Measurements from ENCODE around the gene MPG. TPM values are rescaled to one million over a fixed set of nuclear protein-coding genes. Genes with fewer than 3 reads are reported as not detected.
"Not testable (repeated sequence)": the region's sequence is repeated elsewhere in the genome, so short reads cannot be mapped to it uniquely, and the experiment has no call there.

Gene MPG
- polyA plus RNA-seq, 4 donors, result 31.1 to 76.7 (median 68.1) TPM

- Histone ChIP-seq H3K4me1 (ENCODE audit: control insufficient read depth in 3 of 3, insufficient read depth in 2 of 3, low read depth in 1 of 3, low read length in 2 of 3) (peaks cover 0 to 5% (median 0%) of the 10 kb centered on the region in 3 donors), H3K36me3 (ENCODE audit: control insufficient read depth in 3 of 3, insufficient read depth in 2 of 3, low read depth in 1 of 3, low read length in 3 of 3) (peaks cover 7 to 17% (median 7%) of the 10 kb centered on the region in 3 donors), H3K9me3 (ENCODE audit: control insufficient read depth in 2 of 2, insufficient read depth in 1 of 2, low read depth in 1 of 2, low read length in 1 of 2) (no peaks in the 10 kb centered on the region), H3K27me3 (ENCODE audit: control insufficient read depth in 3 of 3, insufficient read depth in 3 of 3, low read length in 3 of 3) (no peaks in the 10 kb centered on the region), H3K4me3 (ENCODE audit: low read depth in 1 of 3, low read length in 3 of 3) (no peak overlapping the region), H3K27ac (ENCODE audit: low read depth in 1 of 3, low read length in 2 of 3) (no peak overlapping the region)
- WGBS, 3 donors, result 70 to 81% (median 80%) methylated on average over 5 of the region's 5 CpGs
- DNase-seq, result no peak
- FAIRE-seq, result no peak
Measured at GRCh38 chr16:43294-43693, 34.7 kb upstream of the MPG start.

GRCh38 chr16:44655-45054, 33.4 kb upstream of the MPG start:
- WGBS, 3 donors, result 83 to 99% (median 94%) methylated on average over 8 of the region's 8 CpGs
- DNase-seq (no peak), FAIRE-seq (no peak)
- no peak overlapping the region for H3K4me3 ChIP-seq (ENCODE audit: low read depth in 1 of 3, low read length in 3 of 3)
- H3K27ac ChIP-seq (ENCODE audit: low read depth in 1 of 3, low read length in 2 of 3), result no peak overlapping the region
- no peaks in the 10 kb centered on the region for H3K4me1 ChIP-seq (ENCODE audit: control insufficient read depth in 3 of 3, insufficient read depth in 2 of 3, low read depth in 1 of 3, low read length in 2 of 3)
- H3K27me3 ChIP-seq (ENCODE audit: control insufficient read depth in 3 of 3, insufficient read depth in 3 of 3, low read length in 3 of 3), result no peaks in the 10 kb centered on the region
- no peaks in the 10 kb centered on the region for H3K9me3 ChIP-seq (ENCODE audit: control insufficient read depth in 2 of 2, insufficient read depth in 1 of 2, low read depth in 1 of 2, low read length in 1 of 2)
- H3K36me3 ChIP-seq (ENCODE audit: control insufficient read depth in 3 of 3, insufficient read depth in 2 of 3, low read depth in 1 of 3, low read length in 3 of 3), result peaks cover 7 to 21% (median 7%) of the 10 kb centered on the region in 3 donors

DNA sequence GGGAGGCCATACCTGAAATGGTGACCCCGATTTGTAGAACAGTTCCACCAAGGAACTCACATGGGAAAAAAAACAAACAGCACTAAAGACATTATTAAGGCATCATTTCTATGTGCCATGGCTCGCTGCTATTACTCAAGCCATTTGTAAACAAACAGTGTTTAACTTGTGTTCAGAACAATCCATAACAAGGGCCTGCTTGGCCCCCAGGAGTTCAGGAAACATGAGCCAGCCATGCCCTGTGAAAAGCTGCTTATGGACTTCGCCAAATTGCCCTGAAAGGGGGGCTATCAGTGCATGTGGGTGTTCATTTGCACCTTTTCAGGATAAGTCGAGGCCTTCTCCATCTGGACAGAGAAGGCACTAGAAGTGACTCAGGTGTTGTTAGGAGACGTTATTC, 32.6 kb upstream of the MPG start:
- Histone ChIP-seq H3K27ac (ENCODE audit: low read depth in 1 of 3, low read length in 2 of 3) (no peak overlapping the region), H3K4me1 (ENCODE audit: control insufficient read depth in 3 of 3, insufficient read depth in 2 of 3, low read depth in 1 of 3, low read length in 2 of 3) (no peaks in the 10 kb centered on the region), H3K9me3 (ENCODE audit: control insufficient read depth in 2 of 2, insufficient read depth in 1 of 2, low read depth in 1 of 2, low read length in 1 of 2) (no peaks in the 10 kb centered on the region), H3K36me3 (ENCODE audit: control insufficient read depth in 3 of 3, insufficient read depth in 2 of 3, low read depth in 1 of 3, low read length in 3 of 3) (peaks cover 7 to 24% (median 7%) of the 10 kb centered on the region in 3 donors), H3K4me3 (ENCODE audit: low read depth in 1 of 3, low read length in 3 of 3) (no peak overlapping the region), H3K27me3 (ENCODE audit: control insufficient read depth in 3 of 3, insufficient read depth in 3 of 3, low read length in 3 of 3) (no peaks in the 10 kb centered on the region)
- no peak for DNase-seq
- no peak for FAIRE-seq
- 83 to 92% (median 85%) methylated on average over 5 of the region's 5 CpGs for WGBS, 3 donors

GRCh38 chr16:46510-46909, 31.5 kb upstream of the MPG start:
- peaks cover 7 to 28% (median 7%) of the 10 kb centered on the region in 3 donors for H3K36me3 ChIP-seq (ENCODE audit: control insufficient read depth in 3 of 3, insufficient read depth in 2 of 3, low read depth in 1 of 3, low read length in 3 of 3)
- DNase-seq; H3K9me3 ChIP-seq (ENCODE audit: control insufficient read depth in 2 of 2, insufficient read depth in 1 of 2, low read depth in 1 of 2, low read length in 1 of 2); H3K4me3 ChIP-seq (ENCODE audit: low read depth in 1 of 3, low read length in 3 of 3); H3K27ac ChIP-seq (ENCODE audit: low read depth in 1 of 3, low read length in 2 of 3); FAIRE-seq; H3K4me1 ChIP-seq (ENCODE audit: control insufficient read depth in 3 of 3, insufficient read depth in 2 of 3, low read depth in 1 of 3, low read length in 2 of 3); H3K27me3 ChIP-seq (ENCODE audit: control insufficient read depth in 3 of 3, insufficient read depth in 3 of 3, low read length in 3 of 3): not testable (repeated sequence)
- 93 to 97% (median 95%) methylated on average over 7 of the region's 7 CpGs for WGBS, 3 donors

DNA sequence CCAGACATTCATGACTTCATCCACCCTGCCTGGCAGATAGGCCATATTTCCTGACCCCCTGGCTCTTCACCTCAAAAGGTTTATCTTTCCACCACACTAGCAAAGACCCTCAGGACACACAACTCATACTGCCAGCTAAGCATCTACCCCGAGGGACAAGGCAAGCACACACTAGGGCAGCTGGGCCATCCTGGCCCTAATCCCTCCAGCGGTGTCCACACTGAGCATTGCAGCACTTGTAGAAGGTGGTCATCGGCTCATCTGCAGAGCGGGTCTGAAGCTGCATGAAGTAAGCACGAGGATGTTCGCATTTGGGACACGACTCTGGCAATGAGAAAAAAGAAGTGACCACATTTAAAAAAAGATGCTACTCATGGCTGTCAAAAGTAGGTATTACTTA, 30.8 kb upstream of the MPG start:
- Histone ChIP-seq H3K36me3 (ENCODE audit: control insufficient read depth in 3 of 3, insufficient read depth in 2 of 3, low read depth in 1 of 3, low read length in 3 of 3) (peaks cover 7 to 26% (median 7%) of the 10 kb centered on the region in 3 donors), H3K4me3 (ENCODE audit: low read depth in 1 of 3, low read length in 3 of 3) (no peak overlapping the region), H3K4me1 (ENCODE audit: control insufficient read depth in 3 of 3, insufficient read depth in 2 of 3, low read depth in 1 of 3, low read length in 2 of 3) (no peaks in the 10 kb centered on the region), H3K27me3 (ENCODE audit: control insufficient read depth in 3 of 3, insufficient read depth in 3 of 3, low read length in 3 of 3) (no peaks in the 10 kb centered on the region), H3K9me3 (ENCODE audit: control insufficient read depth in 2 of 2, insufficient read depth in 1 of 2, low read depth in 1 of 2, low read length in 1 of 2) (no peaks in the 10 kb centered on the region), H3K27ac (ENCODE audit: low read depth in 1 of 3, low read length in 2 of 3) (no peak overlapping the region)
- FAIRE-seq (no peak), DNase-seq (no peak)
- WGBS, 3 donors, result 94 to 98% (median 94%) methylated on average over 7 of the region's 7 CpGs

DNA sequence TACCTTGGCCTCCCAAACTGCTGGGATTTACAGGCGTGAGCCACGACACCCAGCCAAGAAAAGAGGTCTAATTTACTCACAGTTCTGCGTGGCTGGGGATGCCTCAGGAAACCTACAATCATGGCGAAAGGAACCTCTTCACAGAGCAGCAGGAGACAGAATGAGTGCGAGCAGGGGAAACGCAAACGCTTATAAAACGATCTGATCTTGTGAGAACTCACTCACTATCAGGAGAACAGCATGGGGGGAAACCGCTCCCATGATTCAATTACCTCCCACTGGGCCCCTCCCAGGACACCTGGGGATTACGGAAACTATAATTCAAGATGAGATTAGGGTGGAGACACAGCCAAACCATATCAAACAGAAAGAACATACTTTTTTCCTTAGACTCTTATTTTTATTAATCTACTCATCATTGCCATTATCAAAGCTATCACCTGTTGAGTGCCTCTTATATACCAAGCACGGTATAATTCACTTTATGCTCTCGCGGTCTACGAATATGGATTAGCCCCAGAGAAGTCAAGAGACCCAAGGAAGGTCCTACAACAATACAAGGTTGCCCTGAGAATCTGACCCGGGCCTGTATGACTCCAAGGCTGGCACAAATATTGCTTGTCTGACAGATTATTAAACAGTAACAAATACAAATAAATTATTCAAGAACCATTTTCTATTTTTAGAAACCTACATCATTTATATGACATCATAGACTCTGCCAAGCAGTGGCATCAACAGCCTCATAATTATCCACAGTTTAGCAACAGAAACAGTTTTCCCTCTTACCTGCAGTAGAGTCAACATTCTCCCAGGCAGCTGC, 27.0 kb upstream of the MPG start:
- 88 to 89% (median 88%) methylated on average over 15 of the region's 15 CpGs for WGBS, 3 donors

GRCh38 chr16:53346-54236, 24.4 kb upstream of the MPG start, which contains the start of the genes POLR3K and SNRNP25:
TSS of gene POLR3K (minus strand) at chr16:53608. CDS start at chr16:53586, 22 bp downstream.
TSS of gene SNRNP25 (plus strand) at chr16:53828. CDS start at chr16:54017, 189 bp downstream.
- Histone ChIP-seq H3K4me3 (ENCODE audit: low read depth in 1 of 3, low read length in 3 of 3) (peak within 1 kb of the TSS; percentile 70 to 88 (median 81)), H3K36me3 (ENCODE audit: control insufficient read depth in 3 of 3, insufficient read depth in 2 of 3, low read depth in 1 of 3, low read length in 3 of 3) (peaks cover 0 to 44% (median 0%) of the 10 kb centered on the region in 3 donors), H3K27me3 (ENCODE audit: control insufficient read depth in 3 of 3, insufficient read depth in 3 of 3, low read length in 3 of 3) (no peaks in the 10 kb centered on the region), H3K4me1 (ENCODE audit: control insufficient read depth in 3 of 3, insufficient read depth in 2 of 3, low read depth in 1 of 3, low read length in 2 of 3) (peaks cover 0 to 6% (median 2%) of the 10 kb centered on the region in 3 donors), H3K27ac (ENCODE audit: low read depth in 1 of 3, low read length in 2 of 3) (peak within 1 kb of the TSS; percentile 34 to 86 (median 37)), H3K9me3 (ENCODE audit: control insufficient read depth in 2 of 2, insufficient read depth in 1 of 2, low read depth in 1 of 2, low read length in 1 of 2) (no peaks in the 10 kb centered on the region)
- WGBS, 3 donors, result 0 to 1% (median 0%) methylated on average over 83 to 91 of the region's 91 CpGs
- FAIRE-seq, result no peak
- DNase-seq, result peak; percentile 98

More for the DNA sequence above, 27.0 kb upstream of the MPG start:
- H3K4me3 ChIP-seq (ENCODE audit: low read depth in 1 of 3, low read length in 3 of 3), result no peak overlapping the region
- H3K36me3 ChIP-seq (ENCODE audit: control insufficient read depth in 3 of 3, insufficient read depth in 2 of 3, low read depth in 1 of 3, low read length in 3 of 3), result peaks cover 2 to 27% (median 2%) of the 10 kb centered on the region in 3 donors
- H3K9me3 ChIP-seq (ENCODE audit: control insufficient read depth in 2 of 2, insufficient read depth in 1 of 2, low read depth in 1 of 2, low read length in 1 of 2), result no peaks in the 10 kb centered on the region
- DNase-seq (no peak), FAIRE-seq (no peak)
- H3K27me3 ChIP-seq (ENCODE audit: control insufficient read depth in 3 of 3, insufficient read depth in 3 of 3, low read length in 3 of 3), result no peaks in the 10 kb centered on the region
- peaks cover 0 to 6% (median 2%) of the 10 kb centered on the region in 3 donors for H3K4me1 ChIP-seq (ENCODE audit: control insufficient read depth in 3 of 3, insufficient read depth in 2 of 3, low read depth in 1 of 3, low read length in 2 of 3)
- H3K27ac ChIP-seq (ENCODE audit: low read depth in 1 of 3, low read length in 2 of 3), result no peak overlapping the region

DNA sequence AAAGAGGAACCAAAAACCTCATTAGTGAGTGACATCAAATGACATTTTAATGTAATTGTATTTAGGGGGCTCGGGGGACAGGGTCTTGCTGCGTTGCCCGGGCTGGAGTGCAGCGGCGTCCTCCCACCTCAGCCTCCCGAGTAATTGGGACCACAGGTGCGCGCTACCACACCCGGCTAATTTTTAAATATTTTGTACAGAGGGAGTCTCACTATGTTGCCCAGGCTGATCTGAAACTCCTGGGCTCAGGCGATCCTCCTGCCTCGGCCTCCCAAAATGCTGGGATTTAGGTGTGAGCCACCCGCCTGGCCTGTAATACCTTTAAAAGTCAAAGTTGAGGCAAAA, 23.8 kb upstream of the MPG start:
- Histone ChIP-seq H3K36me3 (ENCODE audit: control insufficient read depth in 3 of 3, insufficient read depth in 2 of 3, low read depth in 1 of 3, low read length in 3 of 3) (peaks cover 0 to 51% (median 0%) of the 10 kb centered on the region in 3 donors), H3K4me1 (ENCODE audit: control insufficient read depth in 3 of 3, insufficient read depth in 2 of 3, low read depth in 1 of 3, low read length in 2 of 3) (peaks cover 0 to 6% (median 2%) of the 10 kb centered on the region in 3 donors), H3K9me3 (ENCODE audit: control insufficient read depth in 2 of 2, insufficient read depth in 1 of 2, low read depth in 1 of 2, low read length in 1 of 2) (no peaks in the 10 kb centered on the region), H3K27ac (ENCODE audit: low read depth in 1 of 3, low read length in 2 of 3) (no peak overlapping the region), H3K4me3 (ENCODE audit: low read depth in 1 of 3, low read length in 3 of 3) (peak overlapping the region; percentile 70 to 88 (median 77)), H3K27me3 (ENCODE audit: control insufficient read depth in 3 of 3, insufficient read depth in 3 of 3, low read length in 3 of 3) (no peaks in the 10 kb centered on the region)
- no peak for DNase-seq
- WGBS, 3 donors, result 21 to 43% (median 22%) methylated on average over 12 of the region's 12 CpGs
- FAIRE-seq, result no peak

Measured in small intestine (tissue), 7 donors.